NOMO-1 treated with DMSO at 0.1 percent for 48 hours (cell line): ENCODE data around the gene DELE1.
"Not testable (repeated sequence)": the region's sequence is repeated elsewhere in the genome, so short reads cannot be mapped to it uniquely, and the experiment has no call there.

Experiments
- DNase-seq: peaks from one replicate; lab custom pipeline; 2025; ENCODE audit not compliant: unreplicated experiment; lab: John Stamatoyannopoulos, UW

Gene DELE1

GRCh38 chr5:141883892-141884318, 39.8 kb upstream of the DELE1 start:
- no peak for DNase-seq

GRCh38 chr5:141889282-141889871, 34.3 kb upstream of the DELE1 start:
- DNase-seq: no peak

DNA sequence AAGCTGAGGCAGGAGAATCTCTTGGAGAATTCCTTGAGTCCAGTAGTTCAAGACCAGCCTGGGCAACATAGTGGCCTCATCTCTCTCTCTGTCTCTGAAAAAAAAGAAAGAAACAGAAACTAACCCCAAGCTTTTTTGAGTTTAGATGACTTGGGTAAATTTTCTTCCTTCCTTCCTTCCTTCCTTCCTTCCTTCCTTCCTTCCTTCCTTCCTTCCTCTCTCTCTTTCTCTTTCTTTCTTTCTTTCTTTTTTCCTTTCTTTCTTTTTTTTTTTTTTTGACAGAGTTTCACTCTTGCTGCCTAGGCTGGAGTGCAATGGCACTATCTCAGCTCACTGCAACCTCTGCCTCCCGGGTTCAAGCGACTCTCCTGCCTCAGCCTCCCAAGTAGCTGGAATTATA, 33.2 kb upstream of the DELE1 start:
- DNase-seq: not testable (repeated sequence)

GRCh38 chr5:141897425-141897824, 26.2 kb upstream of the DELE1 start:
- DNase-seq: no peak

- DNase-seq: peak; percentile 28
Measured at GRCh38 chr5:141898448-141899049, 25.1 kb upstream of the DELE1 start.

DNA sequence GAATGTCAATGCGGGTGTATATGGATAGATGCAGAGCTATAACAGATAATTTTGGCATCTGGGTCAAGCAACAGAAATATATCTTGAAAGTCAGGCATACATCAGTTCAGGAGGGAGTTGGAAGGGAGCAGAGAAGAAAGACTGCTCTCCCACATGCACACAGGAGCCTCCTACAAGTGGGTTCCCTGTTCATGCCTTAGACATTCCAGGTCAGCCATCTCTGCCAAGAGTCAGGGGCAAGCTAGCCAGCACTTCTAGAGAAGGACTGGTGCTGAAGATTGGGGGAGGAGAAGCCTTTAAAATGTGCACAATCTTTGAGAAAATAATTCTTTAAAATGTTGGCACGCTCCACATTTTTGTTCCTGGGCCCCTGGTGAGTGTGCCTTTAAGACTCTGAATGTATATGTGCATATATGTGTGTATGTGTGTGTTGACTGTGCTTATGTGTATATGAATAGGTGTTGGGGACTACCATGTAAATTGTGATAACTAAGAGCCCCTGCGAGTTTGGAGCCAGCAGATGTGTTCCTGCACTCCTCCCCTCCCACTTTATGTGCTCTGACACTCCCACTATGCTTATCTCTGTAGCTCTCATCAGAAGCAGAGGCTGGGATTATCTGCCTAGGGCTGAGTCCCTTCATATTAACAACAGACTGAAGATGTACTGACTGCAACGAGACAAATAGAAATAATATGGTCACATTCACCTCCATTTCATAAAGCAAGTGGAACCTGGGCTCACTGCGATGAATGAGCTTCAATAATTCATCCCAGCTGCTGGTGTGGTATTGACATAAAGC, 21.5 kb upstream of the DELE1 start:
- DNase-seq: no peak

DNA sequence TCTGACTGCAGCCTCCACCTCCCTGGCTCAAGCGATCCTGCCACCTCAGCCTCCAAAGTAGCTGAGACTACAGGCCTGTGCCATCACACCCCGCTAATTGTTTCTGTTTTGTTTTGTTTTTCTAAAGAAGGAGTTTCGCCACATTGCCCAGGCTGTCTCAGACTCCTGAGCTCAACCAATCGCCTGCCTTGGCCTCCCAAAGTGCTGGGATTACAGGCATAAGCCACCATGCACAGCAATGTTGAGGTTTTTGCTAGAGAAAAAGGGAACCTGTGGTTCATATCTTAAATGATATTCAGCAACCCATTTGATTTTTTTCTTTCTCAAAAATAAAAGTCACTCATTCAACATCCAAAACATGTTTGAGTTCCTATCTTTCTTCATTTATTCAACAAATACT, 20.4 kb upstream of the DELE1 start:
- peak; percentile 84 for DNase-seq

- no peak for DNase-seq
Measured at GRCh38 chr5:141904551-141904950, 19.1 kb upstream of the DELE1 start.

DNA sequence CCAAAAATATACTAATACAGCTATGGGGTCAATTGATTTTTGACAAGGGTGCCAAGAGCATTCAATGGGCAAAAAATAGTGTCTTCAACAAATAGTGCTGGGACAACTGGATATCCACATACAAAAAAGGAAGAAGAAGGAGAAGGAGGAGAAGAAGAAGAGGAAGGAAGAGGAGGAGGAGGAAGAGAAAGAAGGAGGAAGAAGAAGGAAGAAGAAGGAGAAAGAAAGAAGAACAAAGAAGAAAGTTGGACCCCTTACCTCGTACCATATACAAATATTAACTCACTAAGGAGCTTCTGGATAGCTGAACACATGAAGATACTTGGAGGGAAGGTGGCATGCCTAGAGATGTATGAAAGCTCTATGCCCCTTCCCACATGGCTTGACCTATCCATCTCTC, 17.2 kb upstream of the DELE1 start:
- DNase-seq: no peak

- DNase-seq: no peak
Measured at GRCh38 chr5:141906972-141907371, 16.7 kb upstream of the DELE1 start.

GRCh38 chr5:141908796-141909195, 14.9 kb upstream of the DELE1 start:
- DNase-seq: no peak

GRCh38 chr5:141909212-141909611, 14.5 kb upstream of the DELE1 start:
- DNase-seq: no peak

DNA sequence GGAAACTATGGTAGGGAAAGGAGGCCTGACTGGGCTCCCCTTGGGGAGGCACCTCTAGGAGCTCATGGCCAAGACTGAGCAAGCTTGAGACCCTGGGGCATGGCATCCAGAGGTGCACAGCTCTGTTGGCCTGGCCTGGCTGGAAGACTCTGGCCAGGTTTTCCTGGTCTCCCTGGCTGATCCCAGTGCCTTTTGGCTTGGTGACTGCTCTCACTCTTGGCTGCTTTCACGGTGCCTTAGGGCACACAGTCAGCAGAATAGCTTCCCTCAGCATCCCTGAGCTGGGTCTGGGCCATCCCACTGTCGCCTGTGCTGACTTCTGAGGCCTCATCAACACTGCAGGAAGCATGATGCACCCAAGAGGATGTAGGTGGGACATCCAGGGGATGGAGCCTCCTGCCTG, 13.4 kb upstream of the DELE1 start:
- no peak for DNase-seq

DNA sequence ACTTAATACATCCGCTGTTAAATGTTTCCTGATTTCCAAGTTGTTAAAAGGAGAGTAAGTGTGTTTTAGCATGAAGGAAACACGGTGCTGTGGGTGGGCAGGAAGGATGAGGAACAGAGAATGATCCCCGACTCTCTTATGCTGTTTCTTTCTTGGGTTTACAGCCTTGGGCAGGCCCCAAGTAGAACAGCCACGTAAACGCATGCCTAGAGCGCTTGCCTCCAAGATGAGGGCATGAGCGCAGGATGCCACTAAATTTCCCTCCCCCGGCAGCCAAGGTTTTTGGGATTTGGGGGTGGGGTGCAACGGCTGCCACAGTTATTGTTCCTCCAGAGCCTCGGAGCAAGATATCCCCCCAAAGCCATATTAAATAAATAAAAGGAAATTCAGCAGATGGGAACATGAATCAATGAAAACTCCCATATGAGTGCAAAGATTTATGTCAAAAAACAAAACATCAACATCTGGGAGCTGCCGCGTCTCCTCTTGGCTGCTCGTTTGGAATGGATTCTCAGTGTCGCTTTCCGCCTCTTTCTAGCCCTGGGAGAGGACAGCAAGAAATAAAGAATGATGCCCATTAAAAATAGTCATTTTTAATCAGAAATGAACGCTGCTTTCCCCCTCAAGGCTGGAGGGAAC, 10.0 kb upstream of the DELE1 start:
- DNase-seq: no peak

DNA sequence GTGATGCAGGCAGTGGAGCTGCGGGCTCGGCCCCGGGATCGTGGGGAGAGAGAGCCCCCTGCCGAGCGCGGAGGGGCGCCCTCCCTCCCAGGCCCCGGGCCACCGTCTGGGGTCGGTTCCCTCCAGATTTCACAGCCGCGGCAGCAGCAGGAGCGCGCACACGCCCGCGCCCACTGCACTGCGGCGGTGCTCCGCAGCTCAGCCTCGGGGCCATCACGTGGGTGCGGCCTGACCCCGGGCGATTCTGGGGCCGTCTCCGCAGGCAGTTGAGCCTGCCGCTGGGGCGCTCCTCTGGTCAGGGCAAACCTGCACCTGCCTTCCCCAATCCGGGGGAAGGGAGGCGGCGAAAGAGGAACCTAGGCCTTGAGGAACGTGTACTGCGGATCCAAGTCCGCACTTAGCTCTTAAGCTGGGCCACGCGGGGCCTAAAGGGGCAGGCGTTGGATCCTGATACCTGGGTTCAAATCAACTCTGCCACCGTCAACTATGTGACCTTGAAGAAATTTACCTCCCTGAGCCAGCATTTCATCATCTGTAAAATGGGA, 9.4 kb upstream of the DELE1 start:
- peak; percentile 83 for DNase-seq

DNA sequence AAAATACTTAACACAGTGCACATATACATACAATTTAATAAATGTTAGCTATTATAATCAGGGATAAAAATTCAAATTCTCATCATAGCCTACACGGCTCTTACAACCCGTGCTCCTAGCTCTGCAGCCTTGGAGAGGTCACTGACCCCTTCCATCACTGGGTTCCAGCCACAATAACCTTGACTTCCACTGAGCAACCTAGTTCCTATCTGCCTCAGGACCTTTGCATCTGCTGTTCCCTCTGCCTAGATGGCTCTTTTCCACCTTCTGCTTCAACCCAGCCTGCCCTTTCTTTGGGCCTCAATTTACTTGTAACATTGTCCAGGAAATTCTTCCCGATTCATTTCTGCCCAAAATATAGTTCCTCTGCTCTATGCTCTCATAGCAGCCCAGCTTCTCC, 8.9 kb upstream of the DELE1 start:
- DNase-seq: no peak

- DNase-seq: no peak
Measured at GRCh38 chr5:141915881-141916336, 7.8 kb upstream of the DELE1 start.

GRCh38 chr5:141916522-141916921, 7.1 kb upstream of the DELE1 start:
- no peak for DNase-seq

DNA sequence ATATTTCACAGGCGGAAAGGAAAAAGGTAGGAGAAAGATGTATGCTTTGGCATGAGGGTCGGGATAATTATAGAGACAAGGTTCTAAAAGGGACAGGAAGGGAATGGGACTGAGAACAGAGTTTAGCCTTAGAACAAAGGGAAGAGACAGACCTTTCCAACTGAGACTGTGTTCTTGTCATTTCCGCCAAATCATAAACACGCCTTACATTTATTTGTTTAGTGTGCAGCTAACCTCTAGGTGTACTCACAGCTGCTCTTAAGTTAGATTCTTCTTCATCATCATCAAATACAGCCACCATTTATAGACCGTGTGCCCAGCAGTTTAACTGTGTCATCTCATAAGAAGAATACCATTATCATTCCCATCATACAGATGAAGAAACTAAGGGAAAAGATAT, 5.9 kb upstream of the DELE1 start:
- no peak for DNase-seq

DNA sequence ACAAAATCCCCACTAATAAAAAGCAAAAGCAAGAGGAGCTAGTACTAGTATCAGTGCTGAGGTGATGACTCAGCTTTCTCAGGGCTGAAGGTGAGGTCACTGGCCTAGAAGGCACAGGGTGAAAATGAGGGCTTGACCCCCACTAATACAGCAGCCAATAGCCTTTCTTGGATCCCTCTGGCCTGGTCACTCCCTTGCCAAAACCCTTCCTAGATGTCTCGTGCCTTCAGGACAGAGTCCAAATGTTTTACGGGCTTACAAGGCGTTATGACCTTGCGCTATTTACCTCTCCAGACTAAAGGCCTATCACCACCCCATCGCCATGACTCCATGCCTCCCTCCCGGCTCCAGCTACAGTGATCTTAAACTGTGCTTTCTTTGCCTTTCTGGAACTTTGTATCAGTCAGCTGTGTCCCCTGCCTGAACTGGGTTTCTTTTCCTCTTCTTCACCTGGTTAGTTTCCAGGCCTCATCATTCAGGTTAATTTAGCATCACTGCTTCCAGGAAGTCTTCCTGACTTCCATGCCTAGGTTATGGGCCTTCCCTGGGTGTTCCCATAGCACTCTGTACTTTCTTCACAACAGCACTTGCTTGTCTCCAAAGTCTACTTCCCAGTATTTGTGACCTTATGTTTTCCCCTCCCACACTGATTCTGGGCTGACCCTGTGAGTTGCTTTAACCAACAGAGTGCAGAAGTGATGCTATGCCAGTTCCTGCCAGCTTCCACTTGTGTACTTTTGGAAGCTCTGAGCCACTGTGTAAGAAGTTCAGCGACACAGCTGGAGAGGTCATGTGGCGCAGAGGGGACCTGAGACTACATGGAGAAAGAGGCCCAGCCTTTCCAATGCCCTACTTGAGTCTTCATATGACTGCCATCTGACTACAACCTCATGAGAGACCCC, 4.2 kb upstream of the DELE1 start:
- DNase-seq: no peak
